Breast epithelium (tissue), 3 donors: ENCODE results near the gene MOCS1.

Source experiments
- POLR2A ChIP-seq: fragments of 450-650 bp; IDR thresholded peaks from one replicate; pipeline ENCODE4 v1.6.1; 2016; ENCODE audit warnings: antibody characterized with exemption, mild to moderate bottlenecking, moderate library complexity
- POLR2AphosphoS5 ChIP-seq, 3 donors: sonication (generic); formaldehyde crosslinking; IDR thresholded peaks; one replicate each; pipeline ENCODE4 v1.6.1; 2017; ENCODE audit warnings: antibody characterized with exemption in 3 of 3
- TF ChIP-seq, protein P1 (sequence below), 3 donors: fragments of 450-650 bp; IDR thresholded peaks; one replicate each; pipeline ENCODE4 v1.5.1; 2016 to 2017; ENCODE audit warnings: antibody characterized with exemption in 3 of 3, mild to moderate bottlenecking in 3 of 3, moderate library complexity in 3 of 3

DNA sequence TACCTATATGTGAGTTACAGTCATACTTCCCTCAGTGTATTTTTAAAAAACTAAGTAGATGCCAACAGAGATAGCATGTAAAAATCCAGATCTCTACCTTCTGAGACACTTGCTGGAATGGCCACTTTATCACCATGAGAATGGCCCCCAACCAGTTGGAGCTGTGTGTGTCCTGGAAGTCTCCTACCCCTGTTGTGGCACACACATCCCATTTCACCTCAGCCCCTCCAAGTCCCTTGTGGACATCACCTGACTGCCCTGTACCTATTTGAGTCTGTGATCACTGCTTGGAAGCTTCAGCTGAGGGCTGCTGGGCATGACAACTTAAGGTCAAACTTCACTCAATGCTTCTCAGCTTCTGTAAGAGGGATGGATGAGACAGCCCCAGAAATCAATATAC lies 24.1 kb downstream of the MOCS1 start:
- TF ChIP-seq POLR2AphosphoS5 (IDR thresholded peaks at IDR 0.05), result no peak
- TF ChIP-seq, protein P1, sequence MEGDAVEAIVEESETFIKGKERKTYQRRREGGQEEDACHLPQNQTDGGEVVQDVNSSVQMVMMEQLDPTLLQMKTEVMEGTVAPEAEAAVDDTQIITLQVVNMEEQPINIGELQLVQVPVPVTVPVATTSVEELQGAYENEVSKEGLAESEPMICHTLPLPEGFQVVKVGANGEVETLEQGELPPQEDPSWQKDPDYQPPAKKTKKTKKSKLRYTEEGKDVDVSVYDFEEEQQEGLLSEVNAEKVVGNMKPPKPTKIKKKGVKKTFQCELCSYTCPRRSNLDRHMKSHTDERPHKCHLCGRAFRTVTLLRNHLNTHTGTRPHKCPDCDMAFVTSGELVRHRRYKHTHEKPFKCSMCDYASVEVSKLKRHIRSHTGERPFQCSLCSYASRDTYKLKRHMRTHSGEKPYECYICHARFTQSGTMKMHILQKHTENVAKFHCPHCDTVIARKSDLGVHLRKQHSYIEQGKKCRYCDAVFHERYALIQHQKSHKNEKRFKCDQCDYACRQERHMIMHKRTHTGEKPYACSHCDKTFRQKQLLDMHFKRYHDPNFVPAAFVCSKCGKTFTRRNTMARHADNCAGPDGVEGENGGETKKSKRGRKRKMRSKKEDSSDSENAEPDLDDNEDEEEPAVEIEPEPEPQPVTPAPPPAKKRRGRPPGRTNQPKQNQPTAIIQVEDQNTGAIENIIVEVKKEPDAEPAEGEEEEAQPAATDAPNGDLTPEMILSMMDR (IDR thresholded peaks at IDR 0.05), result no peak
- TF ChIP-seq POLR2A, result no peak
